Upper lobe of right lung (tissue), 1 donor: Measurements from ENCODE around the gene SCAMP4. TPM values are rescaled to one million over a fixed set of nuclear protein-coding genes. Genes with fewer than 3 reads are reported as not detected.

Source experiments
- ATAC-seq: fragments of 200-7000 bp; cut with Tn5 transposase; one replicate; pipeline ENCODE4 v1.9.1; 2020; ENCODE audit warnings: mild to moderate bottlenecking, moderate library complexity
- DNase-seq: peaks from one replicate; pipeline ENCODE4 v3.0.0-alpha.2; 2020
- H3K27ac ChIP-seq: fragments of 200-600 bp; one replicate; pipeline ENCODE4 v1.8.0; 2022
- H3K27me3 ChIP-seq: fragments of 200-600 bp; one replicate; pipeline ENCODE4 v1.8.0; 2022; ENCODE audit warnings: mild to moderate bottlenecking
- H3K36me3 ChIP-seq: fragments of 200-600 bp; one replicate; pipeline ENCODE4 v1.8.0; 2022
- H3K4me1 ChIP-seq: fragments of 200-600 bp; one replicate; pipeline ENCODE4 v1.8.0; 2022
- H3K4me3 ChIP-seq: fragments of 200-600 bp; one replicate; pipeline ENCODE4 v1.8.0; 2022; ENCODE audit warnings: mild to moderate bottlenecking
- H3K9me3 ChIP-seq: fragments of 200-600 bp; one replicate; pipeline ENCODE4 v1.8.0; 2022
- CTCF ChIP-seq: fragments of 200-600 bp; IDR thresholded peaks from one replicate; pipeline ENCODE4 v1.8.0; 2022; ENCODE audit warnings: antibody characterized with exemption
- intact Hi-C: fragments of 100-400 bp; cut with DNase I; formaldehyde crosslinking; loops from one replicate; pipeline ENCODE4 v1.11.0; 2022
- total RNA-seq: library from RNA; stranded (reverse); fragmentation: NEBNext Ultra II Directional; extraction: Animal tissue kit (Norgen Biotek cat#: 25700); gene quantifications from one replicate; pipeline ENCODE4 v1.2.1, GENCODE V29; 2021
- donor health status: DM: no; HTN: yes; CAD: no; lungs with severe emphysema.

Gene SCAMP4
- total RNA-seq, 1 donor from 2014 or later, result 73.2 TPM

GRCh38 chr19:1888385-1888784 lies 16.8 kb upstream of the SCAMP4 start:
- H3K27ac ChIP-seq, result no peak overlapping the region
- H3K4me1 ChIP-seq, result peaks cover 11% of the 10 kb centered on the region
- no peaks in the 10 kb centered on the region for H3K27me3 ChIP-seq
- no peak overlapping the region for H3K4me3 ChIP-seq
- no peak for DNase-seq
- no peak for TF ChIP-seq CTCF
- intact Hi-C loops, result no loop called here
- no peaks in the 10 kb centered on the region for H3K9me3 ChIP-seq
- H3K36me3 ChIP-seq, result no peaks in the 10 kb centered on the region
- ATAC-seq, result no peak

- ATAC-seq (no peak), DNase-seq (no peak)
- Histone ChIP-seq H3K27ac (no peak overlapping the region), H3K27me3 (no peaks in the 10 kb centered on the region), H3K9me3 (no peaks in the 10 kb centered on the region), H3K36me3 (no peaks in the 10 kb centered on the region), H3K4me3 (no peak overlapping the region), H3K4me1 (peaks cover under 1% of the 10 kb centered on the region)
- TF ChIP-seq CTCF, result no peak
- intact Hi-C loops, result no loop called here
Observed at GRCh38 chr19:1889907-1890306, 15.3 kb upstream of the SCAMP4 start.

GRCh38 chr19:1893791-1894190 lies 11.4 kb upstream of the SCAMP4 start:
- no peak overlapping the region for H3K27ac ChIP-seq
- H3K9me3 ChIP-seq, result no peaks in the 10 kb centered on the region
- H3K27me3 ChIP-seq, result no peaks in the 10 kb centered on the region
- no peaks in the 10 kb centered on the region for H3K36me3 ChIP-seq
- intact Hi-C loops, result no loop called here
- no peak for ATAC-seq
- DNase-seq, result no peak
- TF ChIP-seq CTCF, result no peak
- H3K4me3 ChIP-seq, result no peak overlapping the region
- peaks cover 27% of the 10 kb centered on the region for H3K4me1 ChIP-seq

GRCh38 chr19:1896508-1896907 lies 8.7 kb upstream of the SCAMP4 start:
- TF ChIP-seq CTCF, result no peak
- no peak for ATAC-seq
- peaks cover 27% of the 10 kb centered on the region for H3K4me1 ChIP-seq
- H3K4me3 ChIP-seq, result no peak overlapping the region
- no peaks in the 10 kb centered on the region for H3K36me3 ChIP-seq
- no peaks in the 10 kb centered on the region for H3K27me3 ChIP-seq
- H3K27ac ChIP-seq, result no peak overlapping the region
- intact Hi-C loops, result no loop called here
- H3K9me3 ChIP-seq, result no peaks in the 10 kb centered on the region
- no peak for DNase-seq

- Histone ChIP-seq H3K4me3 (no peak overlapping the region), H3K36me3 (no peaks in the 10 kb centered on the region), H3K9me3 (no peaks in the 10 kb centered on the region), H3K27ac (peak overlapping the region; percentile 75), H3K27me3 (no peaks in the 10 kb centered on the region), H3K4me1 (peaks cover 14% of the 10 kb centered on the region)
- no peak for TF ChIP-seq CTCF
- DNase-seq (no peak), ATAC-seq (peak; percentile 1)
- intact Hi-C loops, result no loop called here
Observed at GRCh38 chr19:1901940-1902404, 3.2 kb upstream of the SCAMP4 start.

- Histone ChIP-seq H3K36me3 (no peaks in the 10 kb centered on the region), H3K9me3 (no peaks in the 10 kb centered on the region), H3K27ac (no peak overlapping the region), H3K4me1 (peaks cover 14% of the 10 kb centered on the region), H3K4me3 (no peak overlapping the region), H3K27me3 (no peaks in the 10 kb centered on the region)
- ATAC-seq (no peak), DNase-seq (no peak)
- intact Hi-C loops, result no loop called here
- TF ChIP-seq CTCF, result no peak
Observed at GRCh38 chr19:1902923-1903322, 2.3 kb upstream of the SCAMP4 start.
